Panc1 (cell line): ENCODE data around the gene ZBTB7C. TPM values are rescaled to one million over a fixed set of nuclear protein-coding genes. Genes with fewer than 3 reads are reported as not detected.

Source experiments
- ATAC-seq: fragments of 200-7000 bp; cut with Tn5 transposase; 2 replicates; pipeline ENCODE4 v1.9.1; 2020; ENCODE audit warnings: mild to moderate bottlenecking, moderate library complexity
- BruUV-seq: library from RNA; stranded (reverse); fragments of 400-500 nt; replicated peaks from 2 replicates; lab custom pipeline; 2021; lab: Mats Ljungman, UMichigan
- CTCF ChIA-PET: fragments of 300-600 bp; sonication (Branson Sonifier 250); formaldehyde crosslinking; loops from one replicate; lab custom pipeline; 2022; ENCODE audit warnings: antibody characterized with exemption; lab: Charles Lee
- POLR2A ChIA-PET: fragments of 300-600 bp; sonication (Branson Sonifier 250); formaldehyde crosslinking; loops from one replicate; lab custom pipeline; 2022; ENCODE audit warnings: antibody characterized with exemption; lab: Charles Lee
- DNase-seq: peaks from one replicate; pipeline ENCODE4 v3.0.0-alpha.2; 2010; ENCODE audit warnings: low read depth, low spot score
- H3K27ac ChIP-seq: 2 replicates; pipeline ENCODE4 v1.5.1; 2011; ENCODE audit warnings: mild to moderate bottlenecking, low read length, inconsistent platforms
- H3K27me3 ChIP-seq: fragments of 200-500 bp; sonication (Bioruptor generic); 2 replicates; pipeline ENCODE4 v1.6.0; 2014; ENCODE audit warnings: low read length, inconsistent platforms; ENCODE audit not compliant: control insufficient read depth, insufficient read depth
- H3K36me3 ChIP-seq: fragments of 200-500 bp; sonication (Bioruptor generic); 2 replicates; pipeline ENCODE4 v1.5.1; 2014; ENCODE audit warnings: inconsistent platforms, mild to moderate bottlenecking, low read length, moderate library complexity; ENCODE audit not compliant: control insufficient read depth, insufficient read depth
- H3K4me1 ChIP-seq: 2 replicates; pipeline ENCODE4 v1.5.1; 2011; ENCODE audit warnings: inconsistent platforms, mild to moderate bottlenecking, low read length, moderate library complexity; ENCODE audit not compliant: control insufficient read depth, insufficient read depth
- H3K4me3 ChIP-seq, 2 experiments: 2 replicates each; pipeline ENCODE4 v1.5.1; 2011 to 2012; ENCODE audit warnings: low read depth in 2 of 2, low read length in 2 of 2, mild to moderate bottlenecking in 2 of 2, inconsistent platforms in 1 of 2, moderate library complexity in 1 of 2
- H3K9me3 ChIP-seq: fragments of 200-500 bp; sonication (Bioruptor generic); 2 replicates; pipeline ENCODE4 v1.5.1; 2014; ENCODE audit warnings: low read depth, mild to moderate bottlenecking, inconsistent platforms, low read length, moderate library complexity; ENCODE audit not compliant: control insufficient read depth, insufficient read depth
- POLR2AphosphoS5 ChIP-seq: IDR thresholded peaks from 2 replicates; pipeline ENCODE4 v1.6.1; 2012; ENCODE audit warnings: mild to moderate bottlenecking, low read depth, low read length, moderate library complexity
- SIN3A ChIP-seq: IDR thresholded peaks from 2 replicates; pipeline ENCODE4 v1.6.1; 2012; ENCODE audit warnings: low read depth, mild to moderate bottlenecking, low read length, moderate library complexity, borderline replicate concordance; ENCODE audit not compliant: insufficient read depth
- TCF7L2 ChIP-seq: IDR thresholded peaks from 2 replicates; pipeline ENCODE4 v1.6.1; 2011; ENCODE audit warnings: mild to moderate bottlenecking, low read depth, low read length, inconsistent platforms
- in situ Hi-C: cut with HindIII; loops from 2 replicates; pipeline ENCODE4 v1.10.0; 2016; ENCODE audit warnings: low sequenced_read_pairs, low pct_unique_long_range_greater_than_20kb
- intact Hi-C: fragments of 100-400 bp; cut with micrococcal nuclease; formaldehyde crosslinking; loops from one replicate; pipeline ENCODE4 v1.10.0; 2022; ENCODE audit not compliant: unreplicated experiment
- total RNA-seq: library from RNA; stranded (reverse); gene quantifications from one replicate; pipeline ENCODE4 v1.2.1, GENCODE V29; 2021; ENCODE audit not compliant: unreplicated experiment
- TF ChIP-seq, protein P1 (sequence below), 2 experiments: IDR thresholded peaks; 2 replicates each; pipeline ENCODE4 v1.6.1; 2011 to 2012; ENCODE audit warnings: low read depth in 2 of 2, control low read depth in 1 of 2, low read length in 1 of 2, mild to moderate bottlenecking in 1 of 2, moderate library complexity in 1 of 2; ENCODE audit not compliant: insufficient read depth in 1 of 2
- TF ChIP-seq, protein P2 (sequence below): fragments of 450-650 bp; IDR thresholded peaks from 2 replicates; pipeline ENCODE4 v1.5.1; 2017; ENCODE audit warnings: mild to moderate bottlenecking

ZBTB7C gene
- total RNA-seq, 1 experiment from 2014 or later = 0.03 TPM

DNA sequence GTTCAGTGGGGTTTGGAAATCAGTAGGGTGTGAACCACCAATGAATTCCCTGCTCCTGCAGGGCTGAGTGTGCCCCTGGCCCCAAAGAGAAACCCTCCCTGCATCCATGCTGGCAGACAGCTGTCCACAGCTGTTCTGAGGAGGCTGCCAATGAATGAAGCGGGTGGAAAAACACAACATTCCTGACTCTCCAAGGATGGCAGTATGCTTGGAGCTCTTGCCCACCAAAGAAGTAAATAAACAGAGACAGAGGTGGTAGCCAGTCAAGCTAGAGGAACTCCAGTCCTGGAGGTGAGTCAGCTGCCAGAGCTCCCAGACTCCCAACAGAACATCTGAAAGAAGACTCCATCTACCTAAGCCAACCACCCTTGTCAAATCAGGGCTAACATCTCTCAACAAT, 6.2 kb downstream of the ZBTB7C start:
- Histone ChIP-seq H3K27me3 (peaks cover 4% of the 10 kb centered on the region; the same call in 1 of the 2 replicates), H3K36me3 (no peaks in the 10 kb centered on the region), H3K9me3 (no peaks in the 10 kb centered on the region), H3K4me3 (no peak overlapping the region), H3K27ac (no peak overlapping the region), H3K4me1 (no peaks in the 10 kb centered on the region)
- intact Hi-C loops = no loop called here
- BruUV-seq = no TSS peak
- in situ Hi-C loops = no loop called here
- ATAC-seq = no peak
- ChIA-PET POLR2A (no interaction called here), CTCF (no interaction called here)
- TF ChIP-seq, protein P1, sequence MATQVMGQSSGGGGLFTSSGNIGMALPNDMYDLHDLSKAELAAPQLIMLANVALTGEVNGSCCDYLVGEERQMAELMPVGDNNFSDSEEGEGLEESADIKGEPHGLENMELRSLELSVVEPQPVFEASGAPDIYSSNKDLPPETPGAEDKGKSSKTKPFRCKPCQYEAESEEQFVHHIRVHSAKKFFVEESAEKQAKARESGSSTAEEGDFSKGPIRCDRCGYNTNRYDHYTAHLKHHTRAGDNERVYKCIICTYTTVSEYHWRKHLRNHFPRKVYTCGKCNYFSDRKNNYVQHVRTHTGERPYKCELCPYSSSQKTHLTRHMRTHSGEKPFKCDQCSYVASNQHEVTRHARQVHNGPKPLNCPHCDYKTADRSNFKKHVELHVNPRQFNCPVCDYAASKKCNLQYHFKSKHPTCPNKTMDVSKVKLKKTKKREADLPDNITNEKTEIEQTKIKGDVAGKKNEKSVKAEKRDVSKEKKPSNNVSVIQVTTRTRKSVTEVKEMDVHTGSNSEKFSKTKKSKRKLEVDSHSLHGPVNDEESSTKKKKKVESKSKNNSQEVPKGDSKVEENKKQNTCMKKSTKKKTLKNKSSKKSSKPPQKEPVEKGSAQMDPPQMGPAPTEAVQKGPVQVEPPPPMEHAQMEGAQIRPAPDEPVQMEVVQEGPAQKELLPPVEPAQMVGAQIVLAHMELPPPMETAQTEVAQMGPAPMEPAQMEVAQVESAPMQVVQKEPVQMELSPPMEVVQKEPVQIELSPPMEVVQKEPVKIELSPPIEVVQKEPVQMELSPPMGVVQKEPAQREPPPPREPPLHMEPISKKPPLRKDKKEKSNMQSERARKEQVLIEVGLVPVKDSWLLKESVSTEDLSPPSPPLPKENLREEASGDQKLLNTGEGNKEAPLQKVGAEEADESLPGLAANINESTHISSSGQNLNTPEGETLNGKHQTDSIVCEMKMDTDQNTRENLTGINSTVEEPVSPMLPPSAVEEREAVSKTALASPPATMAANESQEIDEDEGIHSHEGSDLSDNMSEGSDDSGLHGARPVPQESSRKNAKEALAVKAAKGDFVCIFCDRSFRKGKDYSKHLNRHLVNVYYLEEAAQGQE (IDR thresholded peaks at IDR 0.05; ENCODE audit: insufficient read depth in 1 of 2, low read depth in 2 of 2, low read length in 1 of 2) = no peak
- TF ChIP-seq POLR2AphosphoS5 (no peak), SIN3A (no peak), TCF7L2 (no peak)
- DNase-seq = no peak

- TF ChIP-seq POLR2AphosphoS5 = no peak
- TF ChIP-seq, protein P1 (IDR thresholded peaks at IDR 0.05; ENCODE audit: insufficient read depth in 1 of 2, low read depth in 2 of 2, low read length in 1 of 2) = no peak
- TF ChIP-seq TCF7L2 = no peak
- TF ChIP-seq, protein P2, sequence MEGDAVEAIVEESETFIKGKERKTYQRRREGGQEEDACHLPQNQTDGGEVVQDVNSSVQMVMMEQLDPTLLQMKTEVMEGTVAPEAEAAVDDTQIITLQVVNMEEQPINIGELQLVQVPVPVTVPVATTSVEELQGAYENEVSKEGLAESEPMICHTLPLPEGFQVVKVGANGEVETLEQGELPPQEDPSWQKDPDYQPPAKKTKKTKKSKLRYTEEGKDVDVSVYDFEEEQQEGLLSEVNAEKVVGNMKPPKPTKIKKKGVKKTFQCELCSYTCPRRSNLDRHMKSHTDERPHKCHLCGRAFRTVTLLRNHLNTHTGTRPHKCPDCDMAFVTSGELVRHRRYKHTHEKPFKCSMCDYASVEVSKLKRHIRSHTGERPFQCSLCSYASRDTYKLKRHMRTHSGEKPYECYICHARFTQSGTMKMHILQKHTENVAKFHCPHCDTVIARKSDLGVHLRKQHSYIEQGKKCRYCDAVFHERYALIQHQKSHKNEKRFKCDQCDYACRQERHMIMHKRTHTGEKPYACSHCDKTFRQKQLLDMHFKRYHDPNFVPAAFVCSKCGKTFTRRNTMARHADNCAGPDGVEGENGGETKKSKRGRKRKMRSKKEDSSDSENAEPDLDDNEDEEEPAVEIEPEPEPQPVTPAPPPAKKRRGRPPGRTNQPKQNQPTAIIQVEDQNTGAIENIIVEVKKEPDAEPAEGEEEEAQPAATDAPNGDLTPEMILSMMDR = no peak
- TF ChIP-seq SIN3A = no peak
- no TSS peak for BruUV-seq
Observed at GRCh38 chr18:48399303-48400075, 9.7 kb downstream of the ZBTB7C start.

More at GRCh38 chr18:48399303-48400075, 9.7 kb downstream of the ZBTB7C start:
- intact Hi-C loops (no loop called here), in situ Hi-C loops (no loop called here)
- Histone ChIP-seq H3K9me3 (no peaks in the 10 kb centered on the region), H3K4me3 (no peak overlapping the region), H3K36me3 (no peaks in the 10 kb centered on the region), H3K4me1 (no peaks in the 10 kb centered on the region), H3K27ac (no peak overlapping the region), H3K27me3 (peaks cover 2% of the 10 kb centered on the region; the same call in 1 of the 2 replicates)
- CTCF ChIA-PET = no interaction called here
- POLR2A ChIA-PET = no interaction called here
- no peak for ATAC-seq
- DNase-seq = no peak
